ENCODE data around the gene CCT6A.

- TF ChIP-seq CTCF (IDR thresholded peaks at IDR 0.05) (no peak), E2F6 (IDR thresholded peaks at IDR 0.05; ENCODE audit: borderline replicate concordance, low read depth) (no peak), NFE2L2 (conservative IDR thresholded peaks at IDR 0.05; ENCODE audit: low read length) (no peak)
Measured at GRCh38 chr7:56040730-56041129, 10.8 kb upstream of the CCT6A start.
